HepG2 (cell line): Measurements from ENCODE around the gene NPPC. TPM values are rescaled to one million over a fixed set of nuclear protein-coding genes. Genes with fewer than 3 reads are reported as not detected.

ENCODE experiments used
- CSRNP1 ChIP-seq: sonication (generic); formaldehyde crosslinking; IDR thresholded peaks from 2 replicates; pipeline ENCODE4 v1.8.1; 2023; ENCODE audit warnings: mild to moderate bottlenecking, missing genetic modification reagents
- GABPA ChIP-seq, 2 experiments: IDR thresholded peaks; 2 replicates each; pipeline ENCODE4 v1.6.1; 2011 to 2016; ENCODE audit warnings: low read depth in 2 of 2, low read length in 1 of 2, missing biosample characterization in 1 of 2, missing genetic modification characterization in 1 of 2
- ISL2 ChIP-seq: sonication (generic); formaldehyde crosslinking; IDR thresholded peaks from 2 replicates; pipeline ENCODE4 v1.5.0; 2020; ENCODE audit warnings: missing genetic modification reagents
- PATZ1 ChIP-seq: sonication (generic); formaldehyde crosslinking; IDR thresholded peaks from 2 replicates; pipeline ENCODE4 v1.4.0; 2020; ENCODE audit warnings: missing genetic modification reagents
- PHF21A ChIP-seq: sonication (generic); formaldehyde crosslinking; IDR thresholded peaks from 2 replicates; pipeline ENCODE4 v1.5.0; 2020; ENCODE audit warnings: mild to moderate bottlenecking, missing genetic modification reagents
- REST ChIP-seq, 2 experiments: IDR thresholded peaks; 2 replicates each; pipeline ENCODE4 v1.6.1; 2011 to 2012; ENCODE audit warnings: low read length in 2 of 2, borderline replicate concordance in 1 of 2, low read depth in 1 of 2, mild to moderate bottlenecking in 1 of 2, moderate library complexity in 1 of 2
- RFX1 ChIP-seq: fragments of 450-650 bp; IDR thresholded peaks from 2 replicates; pipeline ENCODE4 v1.6.1; 2017
- SAFB2 ChIP-seq: sonication (generic); formaldehyde crosslinking; IDR thresholded peaks from 2 replicates; pipeline ENCODE4 v1.5.1; 2020; ENCODE audit warnings: missing genetic modification reagents, low read depth, mild to moderate bottlenecking, borderline replicate concordance
- SMAD1 ChIP-seq: sonication (generic); formaldehyde crosslinking; IDR thresholded peaks from 2 replicates; pipeline ENCODE4 v1.4.0; 2020; ENCODE audit warnings: missing genetic modification reagents, low read depth, mild to moderate bottlenecking, borderline replicate concordance
- ZBED4 ChIP-seq: sonication (generic); formaldehyde crosslinking; IDR thresholded peaks from 2 replicates; pipeline ENCODE4 v1.4.0; 2020; ENCODE audit warnings: missing genetic modification reagents, borderline replicate concordance
- ZNF101 ChIP-seq: sonication (generic); formaldehyde crosslinking; IDR thresholded peaks from 2 replicates; pipeline ENCODE4 v1.4.0; 2020; ENCODE audit warnings: mild to moderate bottlenecking, low read depth, missing genetic modification reagents, borderline replicate concordance
- ZNF34 ChIP-seq: sonication (generic); formaldehyde crosslinking; IDR thresholded peaks from 2 replicates; pipeline ENCODE4 v1.4.0; 2020; ENCODE audit warnings: mild to moderate bottlenecking, missing genetic modification reagents, borderline replicate concordance
- ZNF672 ChIP-seq: sonication (generic); formaldehyde crosslinking; IDR thresholded peaks from 2 replicates; pipeline ENCODE4 v1.8.1; 2022; ENCODE audit warnings: missing genetic modification reagents
- ZNF790 ChIP-seq: sonication (generic); formaldehyde crosslinking; IDR thresholded peaks from 2 replicates; pipeline ENCODE4 v1.8.0; 2022; ENCODE audit warnings: missing genetic modification reagents, mild to moderate bottlenecking, borderline replicate concordance
- polyA plus RNA-seq, 8 experiments: library from polyadenylated mRNA; depleted of rRNA in 3 of 8; stranded (reverse) in 7 of 8; unstranded in 1 of 8; fragments of >200 nt; fragmentation: Illumina TruSeq in 4 of 8; extraction: Trizol in 4 of 8; gene quantifications; 2 replicates each; pipeline versions ENCODE4 v1.2.1 to v1.2.3, GENCODE V29; 2011 to 2016; ENCODE audit warnings: low read depth in 4 of 8, missing spikeins in 1 of 8, mixed read lengths in 1 of 8; ENCODE audit not compliant: insufficient read depth in 1 of 8
- total RNA-seq, 5 experiments: library from RNA; depleted of rRNA; stranded (reverse); fragments of >200 nt; fragmentation: Illumina TruSeq; extraction: Trizol; gene quantifications; 2 replicates each; pipeline ENCODE4 v1.2.3, GENCODE V29; 2016; ENCODE audit warnings: low read depth in 1 of 5

NPPC gene
- total and polyA plus RNA-seq, 2 of the 13 experiments (the other 11 are each of a cell fraction or from before 2014, with no cell fraction given), result 0.11 TPM; not detected in 1

GRCh38 chr2:231961349-231962166 is 35.4 kb upstream of the NPPC start, which contains the start of gene DIS3L2 (continued):
- TF ChIP-seq REST (IDR thresholded peaks at IDR 0.05; ENCODE audit: borderline replicate concordance in 1 of 2, low read depth in 1 of 2, low read length in 2 of 2) (peak in 1 of 2 experiments; percentile 36; a peak in 1 of 4 replicates), PATZ1 (CRISPR knock-in tag) (peak; percentile 65), ZNF34 (0 out of 2 replicates have a peak, but pooled peaks have one; percentile 75), ZNF790 (CRISPR knock-in tag) (peak; percentile 73; the same call in 1 of the 2 replicates), RFX1 (peak; percentile 72), ZNF672 (CRISPR knock-in tag) (0 out of 2 replicates have a peak, but pooled peaks have one; percentile 69), ZNF101 (CRISPR knock-in tag) (no peak; the same call in 1 of the 2 replicates), SMAD1 (peak; percentile 93; the same call in 1 of the 2 replicates), ZBED4 (CRISPR knock-in tag) (peak; percentile 65; the same call in 1 of the 2 replicates), PHF21A (CRISPR knock-in tag) (peak; percentile 87), GABPA (IDR thresholded peaks at IDR 0.05; ENCODE audit: low read depth, low read length) (peak; percentile 86), GABPA (CRISPR knock-in tag; IDR thresholded peaks at IDR 0.05; ENCODE audit: low read depth) (peak; percentile 92), SAFB2 (CRISPR knock-in tag) (no peak; the same call in 1 of the 2 replicates), ISL2 (CRISPR knock-in tag) (peak; percentile 83), CSRNP1 (CRISPR knock-in tag) (peak; percentile 96)
